ENCODE data around the gene SMIM28. TPM values are rescaled to one million over a fixed set of nuclear protein-coding genes. Genes with fewer than 3 reads are reported as not detected.

SMIM28 gene
- total and polyA plus RNA-seq, 2 of the 4 experiments (the other 2 are of a cell fraction): not detected

DNA sequence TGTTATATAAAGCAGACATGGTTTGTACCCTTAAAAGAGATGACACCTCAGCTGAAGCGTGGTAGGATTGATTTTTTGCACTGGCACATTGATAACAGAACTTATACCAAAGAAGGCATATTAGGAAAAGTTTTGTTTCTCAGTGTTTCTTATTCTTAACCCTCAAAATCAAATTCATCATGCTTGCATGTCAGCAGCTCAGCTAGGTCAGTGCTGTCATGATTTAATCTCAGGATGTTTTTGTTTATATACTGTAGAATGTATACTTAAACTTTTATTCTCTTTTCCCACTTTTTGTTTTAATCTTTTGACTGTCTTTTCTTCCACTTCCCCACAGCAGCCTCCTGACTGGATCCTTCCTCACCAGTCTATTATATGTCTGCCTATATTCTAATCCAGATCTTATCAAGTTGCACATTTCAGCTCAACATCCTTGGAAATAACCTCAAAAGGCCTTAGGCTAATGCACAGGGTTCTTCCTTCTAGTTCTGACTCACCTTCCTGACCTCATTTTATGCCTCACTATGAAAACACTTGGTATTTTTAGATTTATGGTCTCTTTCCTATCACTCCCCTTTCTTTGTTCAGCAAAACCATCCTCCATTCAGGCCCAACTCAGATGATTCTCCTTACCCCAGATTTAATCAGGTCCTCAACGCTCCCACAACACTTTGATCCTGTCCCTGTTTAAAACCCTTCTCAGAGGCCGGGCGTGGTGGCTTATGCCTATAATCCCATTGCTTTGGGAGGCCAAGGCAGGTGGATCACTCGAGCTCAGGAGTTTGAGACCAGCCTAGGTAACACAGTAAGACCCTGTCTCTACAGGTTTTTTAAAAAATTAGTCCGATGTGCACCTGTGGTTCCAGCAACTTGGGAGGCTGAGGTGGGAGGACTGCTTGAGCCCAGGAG lies 33.5 kb downstream of the SMIM28 start:
- peak; percentile 83 for DNase-seq
- TF ChIP-seq SMC3 (IDR thresholded peaks at IDR 0.05; ENCODE audit: low read depth, low read length) (no peak), FOS (IDR thresholded peaks at IDR 0.05; ENCODE audit: low read depth, low read length) (0 out of 2 replicates have a peak, but pooled peaks have one; percentile 41)
- peak overlapping the region; percentile 26; the same call in 1 of the 2 replicates for H3K4me2 ChIP-seq (ENCODE audit: low read depth, low read length)
- H4K5ac ChIP-seq (ENCODE audit: low read depth, low read length): 0 out of 2 replicates have a peak overlapping the region, but pooled peaks have one; percentile 10
- 78% methylated on average over 3 of the region's 6 CpGs; no CpG with 5 or more reads in 1 of the 2 experiments for WGBS, 2 experiments (ENCODE audit: extremely low coverage in 2 of 2, insufficient read length in 1 of 2)
- H3K23ac ChIP-seq (ENCODE audit: low read depth, low read length): no peak overlapping the region
- peaks cover 26% of the 10 kb centered on the region for H3K9me1 ChIP-seq (ENCODE audit: insufficient read depth, low read length)
- H2AFZ ChIP-seq (replicated peaks; ENCODE audit: low read length, poor library complexity): no peak overlapping the region
- H3K56ac ChIP-seq (ENCODE audit: extremely low read depth, insufficient read depth, low read length): no peak overlapping the region
- in situ Hi-C loops (cut with MboI; ENCODE audit: low sequenced_read_pairs): loop anchor here (25.0 kb wide), 1 partner anchor 574 kb away; no protein-coding TSS in a partner anchor
- peak overlapping the region; percentile 80 for H2BK120ac ChIP-seq (ENCODE audit: low read depth, low read length)
- dilution Hi-C loops (cut with HindIII; ENCODE audit: low sequenced_read_pairs, unreplicated experiment): no loop called here
- no peak overlapping the region for H3K9ac ChIP-seq (ENCODE audit: low read depth, low read length)
- peaks cover 12% of the 10 kb centered on the region for H3K4me1 ChIP-seq (ENCODE audit: control insufficient read depth, insufficient read depth, low read length)
- H2BK20ac ChIP-seq (ENCODE audit: low read depth, low read length): peak overlapping the region; percentile 57; the same call in 1 of the 2 replicates
- H3K9me3 ChIP-seq (ENCODE audit: control insufficient read depth, insufficient read depth, low read length): no peaks in the 10 kb centered on the region
- intact Hi-C loops (cut with micrococcal nuclease): no loop called here
- H2AK5ac ChIP-seq (ENCODE audit: low read depth, low read length): peak overlapping the region; percentile 85
- peaks cover 7 to 30% of the 10 kb centered on the region in 2 experiments; a peak in 3 of 4 replicates for H3K79me1 ChIP-seq (ENCODE audit: low read depth in 1 of 2, low read length in 2 of 2)
- H4K91ac ChIP-seq (ENCODE audit: insufficient read depth, low read depth, low read length): peak overlapping the region; percentile 29; the same call in 1 of the 2 replicates
- POLR2A ChIA-PET (ENCODE audit: unreplicated experiment): no interaction called here
- H4K20me1 ChIP-seq (ENCODE audit: insufficient read depth, low read length): no peaks in the 10 kb centered on the region; the same call in 1 of the 2 replicates
- peak overlapping the region in 1 of 2 experiments; percentile 65; a peak in 2 of 4 replicates for H4K8ac ChIP-seq (ENCODE audit: low read depth in 2 of 2, low read length in 2 of 2)
- BruUV-seq (replicated peaks): no TSS peak
- H3K18ac ChIP-seq (ENCODE audit: low read depth, low read length): no peak overlapping the region; the same call in 1 of the 2 replicates
- H3K4me3 ChIP-seq (ENCODE audit: insufficient read depth, low read depth, low read length): no peak overlapping the region
- H3K4ac ChIP-seq (ENCODE audit: low read depth, low read length): peak overlapping the region; percentile 73
- peak; percentile 66 for ATAC-seq (ENCODE audit: low read depth)
- peak overlapping the region; percentile 55 for H2BK5ac ChIP-seq (ENCODE audit: low read depth, low read length, poor library complexity, severe bottlenecking)
- H3K27ac ChIP-seq (ENCODE audit: insufficient read depth, low read length): peak overlapping the region; percentile 49
- H2BK15ac ChIP-seq (ENCODE audit: low read depth, low read length): peak overlapping the region; percentile 5; the same call in 1 of the 3 replicates
- peaks cover 36% of the 10 kb centered on the region for H3K36me3 ChIP-seq (ENCODE audit: control insufficient read depth, insufficient read depth, low read length)
- H3K14ac ChIP-seq (replicated peaks; ENCODE audit: low read depth, low read length): peak overlapping the region; percentile 63
- H2AK9ac ChIP-seq (replicated peaks; ENCODE audit: low read depth, low read length, poor library complexity): no peak overlapping the region
- CTCF ChIA-PET: no interaction called here
- H3K27me3 ChIP-seq (ENCODE audit: control insufficient read depth, insufficient read depth, low read length): no peaks in the 10 kb centered on the region
